ENCODE data around the gene NCKAP5.

GRCh38 chr2:133240491-133241223 is 327.6 kb downstream of the NCKAP5 start:
- TF ChIP-seq REST (IDR thresholded peaks at IDR 0.05): no peak
- TF ChIP-seq CTCF (IDR thresholded peaks at IDR 0.05; ENCODE audit: low read depth, low read length, missing input control): no peak
- TF ChIP-seq NR2F2 (IDR thresholded peaks at IDR 0.05): no peak
- no peak for TF ChIP-seq YY1 (IDR thresholded peaks at IDR 0.05)
- no peak for TF ChIP-seq TAF1 (conservative IDR thresholded peaks at IDR 0.05)
- no peak for TF ChIP-seq JUND (IDR thresholded peaks at IDR 0.05)
- TF ChIP-seq RAD21 (IDR thresholded peaks at IDR 0.05): no peak
- no peak for TF ChIP-seq HNF4A (conservative IDR thresholded peaks at IDR 0.05)
